HepG2 (cell line): ENCODE results near the gene HECTD3. TPM values are rescaled to one million over a fixed set of nuclear protein-coding genes. Genes with fewer than 3 reads are reported as not detected.

Source experiments
- CEBPB ChIP-seq: IDR thresholded peaks from 2 replicates; pipeline ENCODE4 v1.6.1; 2011; ENCODE audit warnings: low read depth, low read length, improper control_type of control experiment, borderline replicate concordance
- EED ChIP-seq: sonication (generic); formaldehyde crosslinking; IDR thresholded peaks from 2 replicates; pipeline ENCODE4 v1.5.0; 2020; ENCODE audit warnings: mild to moderate bottlenecking, missing genetic modification reagents
- FIP1L1 ChIP-seq: fragments of 200-400 bp; formaldehyde crosslinking; IDR thresholded peaks from 2 replicates; pipeline ENCODE4 v1.6.1; 2018; ENCODE audit warnings: low read depth, mild to moderate bottlenecking, low read length, moderate library complexity, borderline replicate concordance; ENCODE audit not compliant: insufficient read depth
- GABPA ChIP-seq, 2 experiments: IDR thresholded peaks; 2 replicates each; pipeline ENCODE4 v1.6.1; 2011 to 2016; ENCODE audit warnings: low read depth in 2 of 2, low read length in 1 of 2, missing biosample characterization in 1 of 2, missing genetic modification characterization in 1 of 2
- IRF2 ChIP-seq: IDR thresholded peaks from 2 replicates; pipeline ENCODE4 v1.6.1; 2018; ENCODE audit warnings: missing genetic modification reagents, missing compliant biosample characterization
- MAFK ChIP-seq, 2 experiments: IDR thresholded peaks in 1 of 2; conservative IDR thresholded peaks in 1 of 2; 2 replicates each; pipeline ENCODE4 v1.6.1; 2011; ENCODE audit warnings: improper control_type of control experiment in 2 of 2, low read length in 2 of 2
- MIER3 ChIP-seq: IDR thresholded peaks from 2 replicates; pipeline ENCODE4 v1.6.1; 2016; ENCODE audit warnings: missing compliant biosample characterization, borderline replicate concordance
- MXI1 ChIP-seq: IDR thresholded peaks from 3 replicates; pipeline ENCODE4 v1.6.1; 2012; ENCODE audit warnings: low read depth, low read length, inconsistent platforms, borderline replicate concordance
- NFKB2 ChIP-seq: sonication (generic); formaldehyde crosslinking; IDR thresholded peaks from 2 replicates; pipeline ENCODE4 v1.4.0; 2020; ENCODE audit warnings: missing genetic modification reagents, borderline replicate concordance
- NFKBIZ ChIP-seq: IDR thresholded peaks from 2 replicates; pipeline ENCODE4 v1.6.1; 2018; ENCODE audit warnings: missing genetic modification reagents, missing compliant biosample characterization
- SAFB2 ChIP-seq: sonication (generic); formaldehyde crosslinking; IDR thresholded peaks from 2 replicates; pipeline ENCODE4 v1.5.1; 2020; ENCODE audit warnings: missing genetic modification reagents, low read depth, mild to moderate bottlenecking, borderline replicate concordance
- SAP130 ChIP-seq: IDR thresholded peaks from 2 replicates; pipeline ENCODE4 v1.6.1; 2016; ENCODE audit warnings: low read depth
- SMAD1 ChIP-seq: sonication (generic); formaldehyde crosslinking; IDR thresholded peaks from 2 replicates; pipeline ENCODE4 v1.4.0; 2020; ENCODE audit warnings: missing genetic modification reagents, low read depth, mild to moderate bottlenecking, borderline replicate concordance
- SP4 ChIP-seq: sonication (generic); formaldehyde crosslinking; IDR thresholded peaks from 2 replicates; pipeline ENCODE4 v1.8.1; 2023; ENCODE audit warnings: mild to moderate bottlenecking, missing genetic modification reagents
- STAG1 ChIP-seq: sonication (generic); formaldehyde crosslinking; IDR thresholded peaks from 2 replicates; pipeline ENCODE4 v1.4.0; 2020; ENCODE audit warnings: missing genetic modification reagents
- TBL1XR1 ChIP-seq: fragments of 150-350 bp; IDR thresholded peaks from 2 replicates; pipeline ENCODE4 v1.6.1; 2014; ENCODE audit warnings: borderline replicate concordance, low read length; ENCODE audit not compliant: partially characterized antibody
- YY1 ChIP-seq: IDR thresholded peaks from 2 replicates; pipeline ENCODE4 v1.6.1; 2011; ENCODE audit warnings: low read length, low read depth, moderate library complexity, mild to moderate bottlenecking; ENCODE audit not compliant: insufficient read depth, insufficient replicate concordance
- ZBTB7A ChIP-seq: sonication (generic); formaldehyde crosslinking; IDR thresholded peaks from 2 replicates; pipeline ENCODE4 v1.8.0; 2022; ENCODE audit warnings: mild to moderate bottlenecking, missing genetic modification reagents
- ZFP82 ChIP-seq: sonication (generic); formaldehyde crosslinking; IDR thresholded peaks from 2 replicates; pipeline ENCODE4 v1.5.1; 2020; ENCODE audit warnings: mild to moderate bottlenecking, missing genetic modification reagents, borderline replicate concordance
- ZNF670 ChIP-seq: sonication (generic); formaldehyde crosslinking; IDR thresholded peaks from 2 replicates; pipeline ENCODE4 v1.8.0; 2022; ENCODE audit warnings: mild to moderate bottlenecking, missing genetic modification reagents, borderline replicate concordance
- ZNF772 ChIP-seq: sonication (generic); formaldehyde crosslinking; IDR thresholded peaks from 2 replicates; pipeline ENCODE4 v1.5.0; 2020; ENCODE audit warnings: mild to moderate bottlenecking, missing genetic modification reagents
- polyA plus RNA-seq, 8 experiments: library from polyadenylated mRNA; depleted of rRNA in 3 of 8; stranded (reverse) in 7 of 8; unstranded in 1 of 8; fragments of >200 nt; fragmentation: Illumina TruSeq in 4 of 8; extraction: Trizol in 4 of 8; gene quantifications; 2 replicates each; pipeline versions ENCODE4 v1.2.1 to v1.2.3, GENCODE V29; 2011 to 2016; ENCODE audit warnings: low read depth in 4 of 8, missing spikeins in 1 of 8, mixed read lengths in 1 of 8; ENCODE audit not compliant: insufficient read depth in 1 of 8
- total RNA-seq, 5 experiments: library from RNA; depleted of rRNA; stranded (reverse); fragments of >200 nt; fragmentation: Illumina TruSeq; extraction: Trizol; gene quantifications; 2 replicates each; pipeline ENCODE4 v1.2.3, GENCODE V29; 2016; ENCODE audit warnings: low read depth in 1 of 5
- TF ChIP-seq, protein P1 (sequence below): sonication (generic); formaldehyde crosslinking; IDR thresholded peaks from 2 replicates; pipeline ENCODE4 v1.4.0; 2020; ENCODE audit warnings: missing genetic modification reagents
- TF ChIP-seq, protein P2 (sequence below): sonication (generic); formaldehyde crosslinking; IDR thresholded peaks from 2 replicates; pipeline ENCODE4 v1.4.0; 2020; ENCODE audit warnings: missing genetic modification reagents
- TF ChIP-seq, protein P3 (sequence below): IDR thresholded peaks from 2 replicates; pipeline ENCODE4 v1.6.1; 2016; ENCODE audit warnings: missing compliant biosample characterization, missing genetic modification reagents, borderline replicate concordance
- TF ChIP-seq, protein P4 (sequence below): sonication (generic); formaldehyde crosslinking; IDR thresholded peaks from 2 replicates; pipeline ENCODE4 v1.8.1; 2023; ENCODE audit warnings: mild to moderate bottlenecking, inconsistent platforms, moderate library complexity, missing genetic modification reagents, borderline replicate concordance

Gene HECTD3
- total and polyA plus RNA-seq, 2 of the 13 experiments (the other 11 are each of a cell fraction or from before 2014, with no cell fraction given) = 18.6 to 24.5 TPM

DNA sequence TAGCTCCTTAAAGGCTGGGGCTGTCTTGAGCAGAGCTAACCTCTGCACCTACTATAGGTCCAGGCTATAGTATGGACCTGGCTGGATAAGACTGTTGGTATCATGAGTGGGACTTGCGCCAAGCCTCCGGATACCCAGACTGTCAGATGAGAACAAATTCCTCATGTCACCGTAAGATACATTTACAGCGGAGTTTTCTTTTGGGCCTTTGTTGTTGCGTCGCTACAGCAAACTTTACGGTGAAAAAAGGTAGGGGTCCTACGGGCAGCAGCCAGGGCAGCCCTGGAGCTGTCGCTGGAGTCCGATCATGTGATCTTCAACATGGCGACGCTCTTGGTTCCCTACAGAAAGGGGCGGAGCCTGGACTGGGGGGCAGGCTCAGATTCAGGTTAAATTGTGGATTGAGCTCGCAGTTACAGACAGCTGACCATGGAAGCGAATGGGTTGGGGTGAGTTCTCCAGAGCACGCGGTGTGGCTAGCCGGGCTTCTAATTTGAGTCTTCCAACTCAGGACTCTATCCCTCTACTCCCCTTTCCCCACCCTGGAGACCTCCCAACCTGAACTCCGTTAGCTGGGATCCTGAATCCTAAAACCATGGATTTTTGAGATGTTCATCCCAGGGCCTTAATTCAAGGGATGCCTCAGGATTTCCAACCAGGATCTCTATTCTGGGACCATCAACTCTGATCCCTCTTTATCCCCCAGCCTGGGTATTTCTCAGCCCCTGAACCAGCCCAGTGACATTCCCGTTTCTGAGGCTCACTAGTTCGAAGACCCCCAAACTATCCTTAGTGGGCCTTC lies 914 bp upstream of the HECTD3 start, which contains the start of gene UROD (continued):
- 0 out of 2 replicates have a peak, but pooled peaks have one; percentile 42 for TF ChIP-seq ZNF670 (CRISPR knock-in tag)
- peak; percentile 7; the same call in 1 of the 2 replicates for TF ChIP-seq GABPA (IDR thresholded peaks at IDR 0.05; ENCODE audit: low read depth, low read length)
- TF ChIP-seq GABPA (CRISPR knock-in tag; IDR thresholded peaks at IDR 0.05; ENCODE audit: low read depth) = peak; percentile 65; the same call in 1 of the 2 replicates
- peak; percentile 99 for TF ChIP-seq YY1
- peak; percentile 56; the same call in 1 of the 2 replicates for TF ChIP-seq MIER3 (CRISPR knock-in tag)
- 0 out of 2 replicates have a peak, but pooled peaks have one; percentile 72 for TF ChIP-seq FIP1L1
- TF ChIP-seq SP4 = peak; percentile 80
- TF ChIP-seq SMAD1 = no peak
- TF ChIP-seq ZFP82 (CRISPR knock-in tag) = no peak
- TF ChIP-seq SAP130 = peak; percentile 98
- no peak for TF ChIP-seq SAFB2 (CRISPR knock-in tag)
- peak; percentile 80; the same call in 1 of the 2 replicates for TF ChIP-seq ZNF772 (CRISPR knock-in tag)
- peak; percentile 64; the same call in 1 of the 2 replicates for TF ChIP-seq IRF2 (CRISPR knock-in tag)
- TF ChIP-seq, protein P1, sequence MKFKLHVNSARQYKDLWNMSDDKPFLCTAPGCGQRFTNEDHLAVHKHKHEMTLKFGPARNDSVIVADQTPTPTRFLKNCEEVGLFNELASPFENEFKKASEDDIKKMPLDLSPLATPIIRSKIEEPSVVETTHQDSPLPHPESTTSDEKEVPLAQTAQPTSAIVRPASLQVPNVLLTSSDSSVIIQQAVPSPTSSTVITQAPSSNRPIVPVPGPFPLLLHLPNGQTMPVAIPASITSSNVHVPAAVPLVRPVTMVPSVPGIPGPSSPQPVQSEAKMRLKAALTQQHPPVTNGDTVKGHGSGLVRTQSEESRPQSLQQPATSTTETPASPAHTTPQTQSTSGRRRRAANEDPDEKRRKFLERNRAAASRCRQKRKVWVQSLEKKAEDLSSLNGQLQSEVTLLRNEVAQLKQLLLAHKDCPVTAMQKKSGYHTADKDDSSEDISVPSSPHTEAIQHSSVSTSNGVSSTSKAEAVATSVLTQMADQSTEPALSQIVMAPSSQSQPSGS (CRISPR knock-in tag) = peak; percentile 75; the same call in 1 of the 2 replicates
- peak in 1 of 2 experiments; percentile 17; a peak in 1 of 4 replicates for TF ChIP-seq MAFK (conservative IDR thresholded peaks at IDR 0.05 in 1 of 2, IDR thresholded peaks at IDR 0.05 in 1 of 2; ENCODE audit: low read length in 2 of 2)
- TF ChIP-seq, protein P2, sequence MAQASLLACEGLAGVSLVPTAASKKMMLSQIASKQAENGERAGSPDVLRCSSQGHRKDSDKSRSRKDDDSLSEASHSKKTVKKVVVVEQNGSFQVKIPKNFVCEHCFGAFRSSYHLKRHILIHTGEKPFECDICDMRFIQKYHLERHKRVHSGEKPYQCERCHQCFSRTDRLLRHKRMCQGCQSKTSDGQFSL (CRISPR knock-in tag) = no peak
- TF ChIP-seq NFKBIZ (CRISPR knock-in tag) = no peak
- TF ChIP-seq MXI1 = peak; percentile 78; the same call in 1 of the 3 replicates
- TF ChIP-seq, protein P3, sequence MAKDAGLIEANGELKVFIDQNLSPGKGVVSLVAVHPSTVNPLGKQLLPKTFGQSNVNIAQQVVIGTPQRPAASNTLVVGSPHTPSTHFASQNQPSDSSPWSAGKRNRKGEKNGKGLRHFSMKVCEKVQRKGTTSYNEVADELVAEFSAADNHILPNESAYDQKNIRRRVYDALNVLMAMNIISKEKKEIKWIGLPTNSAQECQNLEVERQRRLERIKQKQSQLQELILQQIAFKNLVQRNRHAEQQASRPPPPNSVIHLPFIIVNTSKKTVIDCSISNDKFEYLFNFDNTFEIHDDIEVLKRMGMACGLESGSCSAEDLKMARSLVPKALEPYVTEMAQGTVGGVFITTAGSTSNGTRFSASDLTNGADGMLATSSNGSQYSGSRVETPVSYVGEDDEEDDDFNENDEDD = peak; percentile 54; the same call in 1 of the 2 replicates
- TF ChIP-seq TBL1XR1 = peak; percentile 24
- no peak for TF ChIP-seq CEBPB
- TF ChIP-seq NFKB2 (CRISPR knock-in tag) = no peak
- no peak for TF ChIP-seq EED (CRISPR knock-in tag)
- peak; percentile 23; the same call in 1 of the 2 replicates for TF ChIP-seq STAG1 (CRISPR knock-in tag)
- TF ChIP-seq ZBTB7A = peak; percentile 32; the same call in 1 of the 2 replicates
- TF ChIP-seq, protein P4, sequence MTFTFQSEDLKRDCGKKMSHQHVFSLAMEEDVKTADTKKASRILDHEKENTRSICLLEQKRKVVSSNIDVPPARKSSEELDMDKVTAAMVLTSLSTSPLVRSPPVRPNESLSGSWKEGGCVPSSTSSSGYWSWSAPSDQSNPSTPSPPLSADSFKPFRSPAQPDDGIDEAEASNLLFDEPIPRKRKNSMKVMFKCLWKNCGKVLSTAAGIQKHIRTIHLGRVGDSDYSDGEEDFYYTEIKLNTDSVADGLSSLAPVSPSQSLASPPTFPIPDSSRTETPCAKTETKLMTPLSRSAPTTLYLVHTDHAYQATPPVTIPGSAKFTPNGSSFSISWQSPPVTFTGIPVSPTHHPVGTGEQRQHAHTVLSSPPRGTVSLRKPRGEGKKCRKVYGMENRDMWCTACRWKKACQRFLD (CRISPR knock-in tag) = no peak
